GM18505 (cell line): ENCODE data around the gene NKX2-2.
"Not testable (repeated sequence)": the region's sequence is repeated elsewhere in the genome, so short reads cannot be mapped to it uniquely, and the experiment has no call there.

Experiments used
- ATAC-seq: cut with Tn5 transposase; IDR thresholded peaks from one replicate; pipeline ENCODE4 v1.9.1; 2021; ENCODE audit not compliant: unreplicated experiment
- POLR2A ChIP-seq: IDR thresholded peaks from 4 replicates; pipeline ENCODE4 v1.6.1; 2011; ENCODE audit warnings: borderline replicate concordance; ENCODE audit not compliant: insufficient read depth, insufficient read length; ENCODE audit errors: extremely low read depth

Gene NKX2-2

DNA sequence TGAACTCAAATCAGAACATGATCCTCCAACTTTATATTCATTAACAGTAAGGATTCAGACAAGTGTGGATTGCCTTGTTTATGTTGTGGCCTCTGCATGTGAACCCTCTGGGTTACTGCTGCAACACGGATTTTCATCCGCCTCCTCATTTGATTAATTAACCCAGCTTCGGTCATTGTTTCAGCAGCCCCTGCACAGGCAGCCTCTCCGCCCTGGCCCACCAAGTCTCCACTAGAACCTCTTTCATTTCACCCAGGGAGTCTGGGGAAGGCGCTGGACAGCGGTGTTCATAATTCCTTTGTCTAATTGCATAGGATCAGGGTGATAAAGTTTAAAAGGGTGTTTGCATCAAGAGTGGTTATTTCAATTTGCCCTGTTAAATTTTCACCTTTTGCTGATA, 15.7 kb downstream of the NKX2-2 start:
- no peak for ATAC-seq
- TF ChIP-seq POLR2A = no peak

GRCh38 chr20:21496452-21496851, 17.4 kb downstream of the NKX2-2 start:
- TF ChIP-seq POLR2A = no peak
- no peak for ATAC-seq

GRCh38 chr20:21493049-21493448, 20.8 kb downstream of the NKX2-2 start:
- no peak for ATAC-seq
- TF ChIP-seq POLR2A = no peak

DNA sequence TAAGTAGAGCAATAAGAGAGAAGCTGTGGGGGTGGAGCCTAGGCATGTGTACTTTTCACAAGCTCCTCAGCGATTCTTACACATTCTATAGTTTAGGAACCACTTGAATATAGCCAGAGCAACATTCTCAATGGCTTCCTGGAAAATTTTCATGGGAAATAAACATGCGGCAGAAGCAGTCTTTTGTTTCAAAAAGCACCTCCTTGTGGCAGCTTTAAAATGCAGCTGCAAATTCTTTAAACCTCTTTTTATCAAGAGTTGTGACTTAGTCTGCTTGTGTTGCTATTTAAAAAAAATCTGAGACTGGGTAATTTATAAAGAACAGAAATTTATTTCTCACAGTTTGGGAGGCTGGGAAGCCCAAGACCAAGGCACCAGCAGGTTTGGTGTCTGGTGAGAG, 23.8 kb downstream of the NKX2-2 start:
- TF ChIP-seq POLR2A = no peak
- ATAC-seq = no peak

DNA sequence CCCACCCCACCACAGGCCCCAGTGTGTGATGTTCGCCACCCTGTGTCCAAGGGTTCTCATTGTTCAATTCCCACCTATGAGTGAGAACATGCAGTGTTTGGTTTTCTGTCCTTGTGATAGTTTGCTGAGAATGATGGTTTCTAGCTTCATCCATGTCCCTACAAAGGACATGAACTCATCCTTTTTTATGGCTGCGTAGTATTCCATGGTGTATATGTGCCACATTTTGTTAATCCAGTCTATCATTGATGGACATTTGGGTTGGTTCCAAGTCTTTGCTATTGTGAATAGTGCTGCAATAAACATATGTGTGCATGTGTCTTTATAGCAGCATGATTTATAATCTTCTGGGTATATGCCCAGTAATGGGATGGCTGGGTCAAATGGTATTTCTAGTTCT, 33.7 kb downstream of the NKX2-2 start:
- ATAC-seq = not testable (repeated sequence)

GRCh38 chr20:21465799-21466198, 48.1 kb downstream of the NKX2-2 start:
- ATAC-seq = no peak
- no peak for TF ChIP-seq POLR2A

GRCh38 chr20:21464916-21465315, 48.9 kb downstream of the NKX2-2 start:
- no peak for TF ChIP-seq POLR2A
- no peak for ATAC-seq
